GM19328 (cell line): ENCODE data around the gene PLXNB2.

Experiments used
- ATAC-seq: cut with Tn5 transposase; IDR thresholded peaks from one replicate; pipeline ENCODE4 v1.9.1; 2021; ENCODE audit warnings: mild to moderate bottlenecking, moderate library complexity; ENCODE audit not compliant: unreplicated experiment

PLXNB2 gene

DNA sequence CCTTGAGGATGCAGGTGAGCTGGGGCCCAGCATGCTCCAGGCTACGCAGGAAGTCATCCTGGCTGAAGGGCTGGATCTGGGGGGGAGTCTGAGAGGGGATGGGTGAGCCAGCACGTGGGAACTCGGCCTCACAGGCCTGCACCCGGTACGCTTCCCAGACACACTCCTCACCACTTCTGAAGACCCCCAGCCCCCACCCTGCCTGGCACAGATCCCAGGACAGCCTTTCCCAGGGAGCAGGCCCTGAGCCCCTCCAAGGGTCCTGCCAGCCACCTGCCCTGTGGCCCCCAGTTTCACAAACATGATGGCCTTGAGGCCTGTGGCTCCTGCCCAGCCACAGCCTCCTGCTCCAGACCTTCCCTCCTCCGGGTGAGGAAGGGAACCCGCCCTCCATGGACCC, 5.6 kb upstream of the PLXNB2 start:
- ATAC-seq: no peak

DNA sequence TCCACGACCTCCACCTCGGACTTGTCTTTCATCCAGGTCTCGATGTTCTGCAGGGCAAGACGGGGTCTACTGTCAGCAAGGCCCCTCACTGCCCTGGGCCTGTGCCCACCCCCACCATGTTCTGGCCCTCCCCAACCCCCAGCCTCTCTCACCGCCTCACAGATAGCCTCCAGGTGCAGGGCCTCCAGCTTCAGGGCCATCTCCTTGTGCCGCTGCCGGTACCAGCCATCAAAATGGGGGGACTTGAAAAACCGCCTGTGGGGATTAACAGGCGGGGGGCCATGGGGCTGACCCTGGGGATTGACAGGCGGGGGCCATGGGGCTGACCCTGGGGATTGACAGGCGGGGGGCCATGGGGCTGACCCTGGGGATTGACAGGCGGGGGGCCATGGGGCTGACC, 4.9 kb upstream of the PLXNB2 start:
- ATAC-seq: no peak

DNA sequence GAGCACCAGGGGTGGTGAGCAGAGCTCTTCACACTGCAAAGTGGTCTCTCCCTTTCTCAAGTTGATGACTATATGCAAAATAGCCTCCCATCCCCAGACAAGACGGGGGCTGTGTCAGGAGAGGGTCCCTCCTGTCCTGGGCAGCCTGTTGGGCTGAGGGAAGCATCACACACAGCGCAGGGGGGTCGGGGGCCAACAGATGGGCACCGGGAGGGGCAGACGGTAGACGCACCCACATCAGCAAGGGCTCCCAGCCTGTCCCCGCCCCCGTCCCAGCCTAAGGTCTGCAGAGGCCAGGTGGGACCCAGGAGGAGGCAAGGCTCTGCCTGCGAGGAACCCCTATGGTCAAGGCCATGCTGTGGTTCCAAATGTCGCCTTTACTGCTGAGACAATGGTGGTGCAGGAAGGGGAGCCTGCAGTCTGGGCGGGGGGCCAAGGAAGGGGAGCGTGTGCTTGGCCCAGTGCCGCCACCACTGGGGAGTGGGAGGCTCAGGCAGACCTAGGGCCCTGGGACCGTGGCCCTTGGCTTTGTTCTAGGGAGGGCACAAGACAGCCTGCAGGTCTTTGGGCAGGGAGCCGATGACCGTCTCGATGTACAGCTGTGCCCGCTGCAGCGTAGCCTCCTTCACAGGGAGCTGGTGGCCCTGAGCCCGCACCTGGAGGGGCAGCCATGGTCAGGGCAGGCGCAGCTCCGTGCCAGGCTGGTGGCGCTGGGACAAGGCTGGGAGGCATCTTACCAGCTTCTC, 4.3 kb upstream of the PLXNB2 start:
- ATAC-seq: no peak

DNA sequence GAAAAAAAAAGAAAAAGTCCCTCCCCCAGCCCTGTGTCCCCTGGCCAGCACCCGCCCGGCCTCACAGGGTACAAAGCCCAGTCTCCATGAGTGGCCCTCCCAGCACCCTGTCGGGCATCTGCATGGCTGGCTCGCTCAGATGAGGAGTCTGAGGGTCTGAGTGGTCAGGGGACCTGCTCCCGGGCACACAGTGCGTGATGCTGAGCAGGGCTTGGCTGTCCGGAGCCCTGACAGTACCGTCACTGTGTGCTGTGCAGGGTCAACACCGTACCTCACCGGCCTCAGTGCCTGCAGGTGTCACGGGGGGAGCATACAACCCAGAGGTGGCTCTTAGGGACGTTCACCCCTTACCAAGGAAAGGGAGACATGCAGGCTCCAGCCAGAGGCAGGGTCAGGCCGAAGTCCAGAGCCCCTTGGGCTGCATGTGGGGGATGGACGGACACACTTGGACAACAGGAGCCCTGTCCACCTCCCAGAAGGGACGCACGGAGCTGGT, 3.6 kb upstream of the PLXNB2 start:
- no peak for ATAC-seq

DNA sequence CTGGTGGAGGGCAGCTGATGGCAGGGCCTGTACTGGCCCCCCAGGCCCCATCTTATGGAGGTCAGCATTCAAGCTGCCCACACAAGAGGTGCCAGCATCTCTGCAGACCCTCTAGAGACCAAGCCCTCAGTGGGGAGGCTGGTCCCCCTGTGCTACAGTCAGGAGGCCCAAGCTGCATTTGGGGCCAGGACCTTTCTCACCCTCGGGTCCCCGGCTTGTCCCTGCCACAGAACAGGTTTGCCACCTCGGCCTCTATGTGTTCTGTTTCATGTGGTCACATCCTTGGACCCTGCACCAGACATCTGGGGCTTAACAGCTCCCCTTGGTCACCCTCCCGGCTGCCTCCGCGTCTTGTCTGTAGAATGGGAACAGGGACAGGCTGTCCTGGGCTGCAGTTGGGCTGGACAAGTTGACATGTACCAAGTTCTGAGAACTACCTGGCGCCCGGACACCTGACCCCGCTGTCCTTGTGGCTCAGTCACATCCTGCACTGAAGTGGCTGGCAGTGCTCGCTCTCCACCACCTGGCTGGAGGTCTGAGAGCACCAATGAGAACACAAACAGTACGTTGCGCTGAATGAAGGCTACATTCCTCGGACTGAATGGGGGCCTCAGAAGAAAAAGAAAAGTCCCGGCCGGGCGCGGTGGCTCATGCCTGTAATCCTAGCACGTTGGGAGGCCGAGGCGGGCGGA, 2.7 kb upstream of the PLXNB2 start:
- no peak for ATAC-seq

DNA sequence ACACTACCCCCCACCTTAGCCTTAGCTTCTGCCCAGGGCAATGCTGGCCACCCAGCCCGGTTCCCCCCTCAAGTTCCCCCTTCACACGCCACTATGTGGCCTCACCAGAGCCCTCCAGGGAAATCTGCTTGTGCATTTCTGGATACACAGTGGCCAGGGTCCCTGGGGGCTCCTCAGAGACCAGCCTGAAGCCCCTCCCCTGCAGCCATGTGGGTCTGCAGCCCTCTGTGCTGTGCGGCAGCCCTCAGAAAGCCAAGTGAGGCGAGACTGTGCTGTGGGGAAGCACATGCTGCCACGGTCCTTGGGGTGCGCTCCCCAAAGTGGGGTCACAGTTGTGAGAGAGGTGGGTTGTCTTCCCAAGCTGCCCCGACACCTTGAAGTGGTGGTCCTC, 2.1 kb upstream of the PLXNB2 start:
- no peak for ATAC-seq

DNA sequence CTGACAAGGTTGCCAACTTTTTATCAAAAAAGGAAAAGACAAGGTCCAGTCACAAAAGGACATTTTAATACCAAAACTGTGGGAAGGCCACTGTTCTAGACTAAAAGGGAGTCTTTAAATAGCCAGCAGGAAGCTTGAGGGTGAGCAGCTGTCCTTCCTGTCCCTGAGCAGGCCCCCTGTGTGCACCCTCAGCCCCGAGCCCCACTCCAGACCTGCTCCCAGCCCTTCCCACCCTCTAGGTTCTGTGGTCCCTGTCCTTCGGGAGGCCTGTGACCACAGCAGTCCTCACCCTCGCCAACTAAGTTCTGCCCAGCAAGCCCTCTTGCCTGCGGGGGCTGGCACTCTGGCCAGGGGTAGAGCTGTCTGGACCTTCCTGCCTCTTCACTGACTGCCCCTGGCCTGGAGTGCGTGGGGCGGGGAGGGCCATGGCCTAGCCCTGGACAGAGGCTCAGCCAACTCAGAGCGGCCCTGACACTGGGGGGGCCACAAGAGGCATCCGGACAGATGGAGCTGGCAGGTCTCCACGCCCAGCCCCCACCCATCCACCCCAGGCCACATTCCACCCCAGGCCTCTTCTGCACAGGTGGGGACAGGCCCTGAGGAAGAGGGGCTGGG, 1.6 kb upstream of the PLXNB2 start:
- ATAC-seq: no peak

DNA sequence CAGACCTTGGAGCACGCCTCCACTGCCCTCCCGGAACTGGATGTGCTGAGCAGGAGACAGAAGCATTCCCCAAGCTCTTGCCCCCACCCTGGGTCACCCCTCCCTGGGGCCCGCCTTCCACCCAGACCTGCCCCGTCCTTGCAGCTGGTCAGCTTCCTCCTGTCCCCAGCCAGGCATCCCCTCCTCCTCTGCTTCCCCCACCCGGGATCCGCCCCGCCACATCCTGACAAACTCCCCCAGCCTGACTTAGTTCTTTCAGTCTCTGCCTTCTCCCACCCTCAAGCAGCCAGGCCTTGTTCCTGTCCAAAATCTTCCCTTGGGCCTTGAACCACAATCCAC, 1.1 kb upstream of the PLXNB2 start:
- no peak for ATAC-seq

DNA sequence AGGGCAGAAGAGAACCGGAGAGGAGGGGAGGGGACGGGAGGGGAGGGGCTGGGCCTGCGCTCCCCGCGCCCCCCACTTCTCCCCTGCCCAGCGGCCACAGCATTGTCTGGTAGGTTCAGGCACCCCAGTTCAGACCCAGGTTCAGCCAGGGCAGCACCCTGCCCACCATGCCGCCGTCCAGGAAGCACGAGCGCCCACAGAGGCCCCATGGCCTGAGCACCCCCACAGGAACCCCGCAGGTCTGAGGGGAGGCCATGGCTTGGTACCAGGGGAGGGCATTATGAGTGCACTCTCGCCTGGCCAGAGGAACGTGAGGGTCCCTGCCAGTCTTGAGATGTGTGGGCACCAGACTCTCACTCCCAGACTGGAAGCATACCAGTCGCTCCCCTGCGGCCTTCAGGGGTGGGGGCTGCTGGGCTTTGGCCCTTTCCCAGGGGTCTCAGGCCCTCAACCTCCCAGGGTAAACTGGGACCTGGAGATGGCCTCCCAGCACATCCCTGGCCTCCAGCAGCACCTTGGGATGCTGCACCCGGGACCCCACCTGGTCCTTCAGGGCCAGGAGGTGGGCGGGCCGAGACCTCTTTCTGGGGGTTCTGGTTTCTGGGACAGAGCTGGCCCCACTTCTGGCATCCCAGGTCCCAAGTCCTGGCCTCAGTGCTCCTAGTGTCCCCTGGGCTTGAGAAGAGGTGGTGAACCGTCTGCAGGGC, 597 bp upstream of the PLXNB2 start:
- ATAC-seq: no peak

DNA sequence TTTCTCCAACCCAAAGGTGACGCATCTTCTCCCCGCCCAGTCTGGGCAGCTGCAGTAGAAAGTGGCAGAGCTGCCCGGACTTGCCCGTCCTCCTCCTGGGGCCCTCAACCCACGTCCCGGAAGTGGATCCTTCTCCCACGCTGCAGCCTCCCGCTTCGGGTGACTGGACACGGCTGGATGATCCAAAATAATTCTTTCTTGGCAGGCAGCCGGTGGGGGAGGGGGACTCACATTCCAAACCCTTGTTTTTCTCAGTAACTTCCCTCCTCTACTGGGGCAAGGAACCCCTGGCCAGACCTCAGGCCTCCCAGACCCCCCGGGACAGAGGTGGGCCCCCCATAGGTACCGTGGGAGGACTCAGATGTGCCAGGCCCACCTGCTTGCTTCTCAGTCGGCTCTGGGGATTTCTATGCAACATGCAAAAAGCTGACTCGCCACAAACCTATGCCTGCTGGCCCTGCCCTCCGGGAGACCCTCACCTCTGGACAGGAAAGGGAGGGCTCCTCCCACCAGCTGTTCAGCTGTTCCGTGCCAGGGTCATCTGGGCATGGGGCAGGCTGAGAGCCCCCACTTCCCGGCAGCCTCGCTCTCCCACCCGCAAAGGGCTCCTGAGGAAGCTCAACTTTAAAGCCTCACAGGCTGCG, 1.4 kb downstream of the PLXNB2 start:
- ATAC-seq: no peak

DNA sequence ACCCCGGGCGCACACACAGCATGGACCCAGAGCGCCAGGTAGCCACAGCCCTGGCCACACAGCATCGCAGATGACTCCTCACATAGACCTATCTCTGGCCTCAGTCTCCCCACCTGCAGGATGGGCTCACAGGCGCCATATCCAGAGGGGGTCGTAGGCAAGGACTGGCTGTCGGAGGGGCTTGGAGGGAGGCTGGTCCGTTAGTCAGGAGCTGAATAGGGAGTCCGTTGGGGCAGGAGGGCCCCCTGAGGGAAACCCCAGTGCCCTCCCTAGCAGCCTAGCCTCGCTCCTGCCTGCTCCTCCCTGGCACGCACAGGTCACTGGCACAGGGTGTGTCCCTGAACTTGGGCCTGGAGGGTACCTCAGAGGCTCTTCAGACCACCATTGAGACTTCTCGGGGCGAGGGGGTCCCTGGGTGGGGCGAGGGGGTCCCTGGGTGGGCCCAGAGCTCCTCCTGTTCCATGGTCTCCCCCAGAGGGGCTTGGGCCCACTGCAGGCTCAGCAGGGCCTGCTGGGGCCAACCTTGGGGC, 2.0 kb downstream of the PLXNB2 start:
- ATAC-seq: no peak

DNA sequence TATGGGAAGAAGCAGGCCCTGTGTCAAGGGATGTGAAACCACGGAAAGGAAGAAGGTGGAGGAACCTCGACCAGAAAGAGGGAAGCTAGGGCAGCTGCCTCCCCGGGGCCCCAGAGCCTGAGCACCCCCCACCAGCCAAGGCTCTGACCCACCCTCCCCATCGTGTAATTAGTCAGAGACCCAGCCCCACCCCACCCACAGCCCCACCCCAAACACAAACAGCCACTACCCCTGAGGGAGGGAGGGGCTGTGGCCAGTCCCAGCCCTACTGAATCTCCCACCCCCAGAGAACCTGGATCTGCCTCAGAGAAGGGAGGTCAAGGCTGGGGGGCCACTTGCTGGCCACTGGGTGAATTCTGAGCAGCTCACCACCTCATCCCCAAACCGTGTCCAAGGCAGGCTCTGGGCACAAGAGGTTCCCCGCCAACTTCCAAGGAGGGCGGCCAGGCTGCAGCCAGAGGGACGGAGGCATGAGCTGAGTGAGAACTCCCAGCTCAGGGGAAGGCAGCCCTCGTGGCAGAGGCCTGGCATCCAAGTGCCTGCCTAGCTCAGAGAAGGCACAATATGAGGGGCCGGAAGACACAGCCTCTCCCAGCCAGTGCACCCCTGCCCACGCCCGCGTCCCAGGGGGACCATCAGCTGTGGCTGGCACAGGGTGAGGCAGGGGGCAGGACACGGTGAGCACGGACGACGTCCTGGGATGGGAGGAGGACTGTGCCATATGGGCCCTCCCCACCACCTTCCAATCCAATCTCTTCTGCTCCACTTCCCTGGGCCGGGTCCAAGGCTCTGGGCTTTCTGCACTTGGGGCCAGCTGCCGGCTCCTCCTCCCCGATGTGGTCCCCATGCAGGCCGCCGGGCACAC, 2.7 kb downstream of the PLXNB2 start:
- no peak for ATAC-seq

DNA sequence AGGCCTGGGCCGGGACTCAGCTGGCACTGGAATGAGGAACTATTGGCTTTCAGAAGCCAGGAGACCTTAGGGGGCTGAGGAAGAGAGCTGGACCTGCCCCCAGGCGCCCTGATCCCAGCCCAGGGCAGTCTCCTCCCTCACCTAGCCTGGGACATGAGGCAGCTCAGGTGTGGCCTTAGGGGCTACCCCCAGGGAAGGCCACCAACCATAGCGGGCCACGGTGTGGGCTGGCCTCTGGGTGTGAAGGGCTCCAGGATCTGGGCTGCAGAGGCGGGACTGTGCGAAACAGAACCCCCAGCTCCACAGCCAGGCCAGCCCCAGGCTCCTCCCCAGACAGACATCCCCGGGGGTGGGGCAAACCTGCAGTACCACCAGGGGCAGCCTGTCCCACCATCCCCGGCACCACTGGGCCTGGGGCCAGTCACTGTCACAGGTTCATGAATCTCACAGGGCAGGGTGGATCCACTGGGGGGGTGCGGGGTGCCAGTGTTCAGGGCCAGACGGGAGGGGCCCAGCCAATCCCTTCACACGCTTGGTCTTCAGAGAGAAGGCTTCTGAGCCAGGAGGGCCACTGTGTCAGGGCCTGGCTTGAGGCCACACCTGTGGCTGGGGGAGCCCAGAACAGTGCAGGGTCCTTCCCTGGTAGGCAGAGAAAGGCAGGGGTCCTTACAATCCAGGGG, 3.5 kb downstream of the PLXNB2 start:
- no peak for ATAC-seq

DNA sequence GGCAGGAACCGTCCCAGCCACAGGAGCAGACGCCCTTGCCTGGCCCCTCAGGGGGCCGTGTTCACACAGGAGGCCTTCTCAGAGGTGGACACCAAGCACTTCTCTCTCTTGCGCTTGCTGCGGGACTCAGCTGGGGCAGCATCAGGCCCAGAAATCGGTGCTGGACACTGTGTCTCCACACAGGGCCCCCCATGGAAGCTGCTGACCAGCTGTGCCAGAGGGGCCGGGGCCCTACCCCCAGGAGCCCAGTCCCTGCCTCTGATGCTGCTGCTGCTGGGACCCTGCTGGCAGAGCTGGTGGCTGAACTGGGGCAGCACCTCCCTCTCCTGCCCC, 4.0 kb downstream of the PLXNB2 start:
- ATAC-seq: no peak

DNA sequence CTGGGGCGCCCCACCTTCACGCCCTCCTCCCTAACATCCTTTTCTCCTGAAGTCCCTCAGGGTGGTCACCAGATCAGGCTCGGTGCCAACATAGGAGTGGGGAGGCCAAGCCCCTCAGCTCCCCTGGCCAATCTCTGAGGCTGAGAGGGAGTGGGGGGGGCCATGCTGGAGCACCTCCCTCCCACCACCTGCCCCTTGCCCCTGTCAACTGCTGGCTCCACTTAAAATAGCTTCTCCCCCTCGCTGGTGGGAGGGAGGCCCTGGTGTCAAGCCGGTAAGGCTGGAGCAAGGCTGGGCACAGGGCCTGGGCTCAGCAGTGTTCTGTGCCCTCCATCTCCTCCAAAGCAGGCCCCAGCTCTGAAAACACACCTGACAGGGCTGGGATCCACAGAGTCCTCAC, 4.9 kb downstream of the PLXNB2 start:
- ATAC-seq: no peak

DNA sequence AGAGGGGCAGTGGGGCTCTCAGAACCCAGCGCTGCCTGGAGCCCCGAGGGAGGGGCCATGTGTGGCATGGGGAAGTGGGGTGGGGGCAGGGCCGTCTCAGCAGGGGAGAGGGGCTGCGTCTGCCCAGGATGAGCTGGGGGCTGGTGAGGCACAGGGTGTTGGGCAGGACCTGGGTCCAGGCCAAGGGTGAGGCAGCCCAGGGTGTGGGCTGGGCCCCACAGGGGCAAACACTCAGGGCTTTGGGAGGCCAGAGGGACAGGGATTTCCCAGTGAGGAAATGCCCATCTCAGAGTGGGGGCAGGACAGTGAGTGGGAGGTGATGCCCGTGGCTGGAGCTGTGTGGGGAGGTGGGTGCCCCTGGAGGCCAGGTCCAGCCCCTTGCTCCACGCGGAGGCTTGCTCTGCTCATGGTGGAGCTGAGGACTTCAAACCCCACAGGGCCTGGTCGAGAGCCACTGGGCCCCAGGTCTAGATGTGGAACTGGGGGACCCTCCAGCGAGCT, 5.4 kb downstream of the PLXNB2 start:
- no peak for ATAC-seq

DNA sequence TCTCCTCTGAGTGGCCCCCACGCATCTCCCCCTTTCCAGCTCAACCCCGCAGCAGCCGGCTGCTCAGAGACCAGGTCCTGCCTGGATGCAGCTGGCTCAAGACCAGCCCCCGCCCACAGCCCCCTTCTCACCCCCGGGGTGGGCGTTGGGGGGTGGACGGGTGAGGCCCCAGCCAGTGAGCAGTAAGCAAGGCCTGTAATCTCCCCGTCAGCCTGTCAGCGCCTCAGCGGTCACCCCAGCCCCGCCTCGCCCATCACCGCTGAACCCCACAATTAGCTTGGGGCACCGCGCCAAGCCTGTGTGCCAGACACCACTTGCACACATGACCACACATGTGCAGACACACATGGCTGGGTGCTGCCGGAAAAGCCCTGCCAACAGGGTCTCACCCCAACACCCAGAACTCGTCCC, 5.9 kb downstream of the PLXNB2 start:
- ATAC-seq: no peak

DNA sequence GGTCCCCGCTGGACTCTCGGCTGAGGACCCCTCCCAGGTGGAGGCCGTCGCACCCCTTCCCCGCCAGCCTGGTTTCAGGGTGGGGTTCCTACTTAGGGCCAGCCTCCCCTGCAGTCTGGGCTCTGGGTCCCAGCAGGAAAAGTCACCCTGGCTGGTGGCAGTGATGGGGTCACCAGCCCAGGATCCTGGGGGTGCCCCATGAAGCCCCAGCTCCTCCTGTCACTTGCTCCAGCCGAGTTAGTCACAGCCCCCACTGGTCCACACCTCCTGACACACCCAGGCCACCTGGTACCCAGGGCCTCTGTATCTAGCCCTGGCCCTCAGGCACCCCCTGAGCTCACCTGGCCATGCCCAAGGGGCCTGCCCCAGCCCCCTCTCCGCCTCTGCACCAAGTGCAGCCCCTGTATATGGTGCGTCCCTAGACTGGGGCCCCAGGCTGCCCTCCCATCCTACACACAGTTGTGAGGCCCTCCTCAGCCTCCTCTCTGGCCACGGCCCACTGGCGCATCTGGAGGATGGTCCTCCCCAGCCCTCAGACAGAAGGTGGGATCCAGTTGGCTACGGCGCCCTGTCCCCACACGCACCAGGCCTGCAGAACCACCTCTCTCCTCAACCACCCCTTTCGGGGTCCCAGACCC, 6.7 kb downstream of the PLXNB2 start:
- no peak for ATAC-seq
